HepG2 (cell line): ENCODE measurements around the gene KAZALD1. TPM values are rescaled to one million over a fixed set of nuclear protein-coding genes. Genes with fewer than 3 reads are reported as not detected.

Experiments
- ATAC-seq: fragments of 200-7000 bp; cut with Tn5 transposase; 3 replicates; pipeline ENCODE4 v1.9.1; 2020; ENCODE audit warnings: mild to moderate bottlenecking, moderate library complexity
- BruUV-seq: library from RNA; stranded (reverse); fragments of 400-500 nt; replicated peaks from 2 replicates; lab custom pipeline; 2021; lab: Mats Ljungman, UMichigan
- CTCF ChIA-PET: fragments of 300-600 bp; formaldehyde crosslinking; extraction: SDS; loops from one replicate; lab custom pipeline; 2021; ENCODE audit warnings: low total read pairs, inconsistent platforms, low intra/inter-chr PET ratio; lab: Yijun Ruan, JAX
- POLR2A ChIA-PET: fragments of 350-600 bp; sonication (Branson Sonifier 250); formaldehyde crosslinking; loops from one replicate; lab custom pipeline; 2020; ENCODE audit warnings: antibody characterized with exemption, inconsistent platforms; lab: Yijun Ruan, JAX
- DNase-seq: peaks from one replicate; pipeline ENCODE4 v3.0.0-alpha.2; 2015; ENCODE audit warnings: low spot score
- FAIRE-seq: peaks from 3 replicates; lab custom pipeline; 2011; peaks lifted over from hg19 to GRCh38; lab: Jason Lieb, UNC
- H2AFZ ChIP-seq: one replicate; pipeline ENCODE4 v1.6.1; 2011; ENCODE audit warnings: low read length, inconsistent platforms
- H3K27ac ChIP-seq: fragments of 300-600 bp; 3 replicates; pipeline ENCODE4 v1.8.0; 2011; ENCODE audit warnings: mixed run types, mild to moderate bottlenecking, mixed read lengths, low read length, inconsistent platforms; ENCODE audit not compliant: insufficient read depth; ENCODE audit errors: extremely low read length
- H3K27me3 ChIP-seq, 2 experiments: fragments of 200-600 bp in 1 of 2; 2 replicates in 1 of 2; 3 replicates in 1 of 2; pipeline versions ENCODE4 v1.6.0 to v1.8.0; 2011; ENCODE audit warnings: low read length in 2 of 2, mild to moderate bottlenecking in 2 of 2, moderate library complexity in 2 of 2, inconsistent platforms in 1 of 2; ENCODE audit not compliant: insufficient read depth in 2 of 2, control insufficient read depth in 1 of 2
- H3K36me3 ChIP-seq, 2 experiments: fragments of 200-600 bp in 1 of 2; replicated peaks in 1 of 2; 2 replicates in 1 of 2; 3 replicates in 1 of 2; pipeline versions ENCODE4 v1.5.1 to v1.8.0; 2011; ENCODE audit warnings: low read length in 2 of 2, inconsistent platforms in 1 of 2; ENCODE audit not compliant: insufficient read depth in 2 of 2, control insufficient read depth in 1 of 2
- H3K4me1 ChIP-seq: 2 replicates; pipeline ENCODE4 v1.5.1; 2012; ENCODE audit warnings: low read length, inconsistent platforms; ENCODE audit not compliant: insufficient read depth
- H3K4me2 ChIP-seq: 2 replicates; pipeline ENCODE4 v1.6.0; 2011; ENCODE audit warnings: low read depth, low read length, inconsistent platforms
- H3K4me3 ChIP-seq, 3 experiments: fragments of 200-600 bp in 1 of 3; sonication (generic), shearing (Covaris generic) in 1 of 3; replicated peaks in 1 of 3; 2 replicates each; pipeline ENCODE4 v1.5.1; 2011 to 2016; ENCODE audit warnings: low read length in 3 of 3, inconsistent platforms in 2 of 3, low read depth in 2 of 3, mild to moderate bottlenecking in 2 of 3, control low read depth in 1 of 3, mixed read lengths in 1 of 3; ENCODE audit not compliant: insufficient read depth in 1 of 3
- H3K79me2 ChIP-seq: one replicate; pipeline ENCODE4 v1.6.1; 2011; ENCODE audit warnings: low read length, inconsistent platforms; ENCODE audit not compliant: insufficient read depth
- H3K9ac ChIP-seq: 2 replicates; pipeline ENCODE4 v1.6.0; 2011; ENCODE audit warnings: mild to moderate bottlenecking, low read depth, low read length, inconsistent platforms; ENCODE audit not compliant: insufficient read depth
- H3K9me3 ChIP-seq: 2 replicates; pipeline ENCODE4 v1.5.1; 2012; ENCODE audit warnings: mild to moderate bottlenecking, low read length
- H4K20me1 ChIP-seq: 2 replicates; pipeline ENCODE4 v1.6.0; 2011; ENCODE audit warnings: inconsistent platforms, mild to moderate bottlenecking, low read length, moderate library complexity; ENCODE audit not compliant: insufficient read depth
- HES4 ChIP-seq: sonication (generic); formaldehyde crosslinking; IDR thresholded peaks from 2 replicates; pipeline ENCODE4 v1.9.0; 2021; ENCODE audit warnings: mild to moderate bottlenecking, missing genetic modification reagents, borderline replicate concordance
- HMG20A ChIP-seq: IDR thresholded peaks from 2 replicates; pipeline ENCODE4 v1.6.1; 2016; ENCODE audit warnings: borderline replicate concordance
- HNRNPK ChIP-seq: fragments of 200-400 bp; formaldehyde crosslinking; IDR thresholded peaks from 2 replicates; pipeline ENCODE4 v1.6.1; 2018; ENCODE audit warnings: low read length, low read depth, moderate library complexity, mild to moderate bottlenecking; ENCODE audit not compliant: poor library complexity, severe bottlenecking
- THAP11 ChIP-seq: IDR thresholded peaks from 2 replicates; pipeline ENCODE4 v1.6.1; 2016; ENCODE audit warnings: missing biosample characterization, missing genetic modification reagents
- ZNF280D ChIP-seq: sonication (generic); formaldehyde crosslinking; IDR thresholded peaks from 2 replicates; pipeline ENCODE4 v1.5.1; 2020; ENCODE audit warnings: mild to moderate bottlenecking, missing genetic modification reagents
- ZNF318 ChIP-seq: sonication (generic); formaldehyde crosslinking; IDR thresholded peaks from 2 replicates; pipeline ENCODE4 v1.4.0; 2020; ENCODE audit warnings: mild to moderate bottlenecking, missing genetic modification reagents
- ZNF512 ChIP-seq: sonication (generic); formaldehyde crosslinking; IDR thresholded peaks from 2 replicates; pipeline ENCODE4 v1.4.0; 2020; ENCODE audit warnings: mild to moderate bottlenecking, missing genetic modification reagents
- ZNF616 ChIP-seq: sonication (generic); formaldehyde crosslinking; IDR thresholded peaks from 2 replicates; pipeline ENCODE4 v1.5.0; 2020; ENCODE audit warnings: low read depth, mild to moderate bottlenecking, missing genetic modification reagents
- ZNF737 ChIP-seq: sonication (generic); formaldehyde crosslinking; IDR thresholded peaks from 2 replicates; pipeline ENCODE4 v1.5.0; 2020; ENCODE audit warnings: missing genetic modification reagents, mild to moderate bottlenecking, borderline replicate concordance
- WGBS: methylation state at CpG from one replicate; pipeline ENCODE4 v1.1.6; 2017; ENCODE audit warnings: low lambda C conversion rate; 5-methylcytosine and 5-hydroxymethylcytosine counted together
- in situ Hi-C: cut with HindIII; loops from 2 replicates; pipeline ENCODE4 v1.10.0; 2017; ENCODE audit warnings: low pct_unique_long_range_greater_than_20kb; ENCODE audit not compliant: extremely low pct_ligation_motif_present
- intact Hi-C: fragments of 100-400 bp; cut with micrococcal nuclease; formaldehyde crosslinking; loops from one replicate; pipeline ENCODE4 v1.10.0; 2022; ENCODE audit not compliant: unreplicated experiment
- polyA plus RNA-seq, 8 experiments: library from polyadenylated mRNA; depleted of rRNA in 3 of 8; stranded (reverse) in 7 of 8; unstranded in 1 of 8; fragments of >200 nt; fragmentation: Illumina TruSeq in 4 of 8; extraction: Trizol in 4 of 8; gene quantifications; 2 replicates each; pipeline versions ENCODE4 v1.2.1 to v1.2.3, GENCODE V29; 2011 to 2016; ENCODE audit warnings: low read depth in 4 of 8, missing spikeins in 1 of 8, mixed read lengths in 1 of 8; ENCODE audit not compliant: insufficient read depth in 1 of 8
- total RNA-seq, 5 experiments: library from RNA; depleted of rRNA; stranded (reverse); fragments of >200 nt; fragmentation: Illumina TruSeq; extraction: Trizol; gene quantifications; 2 replicates each; pipeline ENCODE4 v1.2.3, GENCODE V29; 2016; ENCODE audit warnings: low read depth in 1 of 5

The KAZALD1 gene
- total and polyA plus RNA-seq, 2 of the 13 experiments (the other 11 are each of a cell fraction or from before 2014, with no cell fraction given): 16.7 to 27.7 TPM

GRCh38 chr10:101113890-101114403, 52.2 kb downstream of the KAZALD1 start:
- 0% methylated on average over 2 of the region's 2 CpGs for WGBS
- no TSS peak for BruUV-seq
- ChIA-PET POLR2A (interaction anchor here (0.9 to 1.9 kb wide), 5 partner anchors 18 to 380 kb away, joined by 3 to 13 read pairs (median 4); no protein-coding TSS in a partner anchor), CTCF (no interaction called here)
- H3K9ac ChIP-seq: no peak overlapping the region
- H3K4me3 ChIP-seq: no peak overlapping the region
- H3K9me3 ChIP-seq: no peaks in the 10 kb centered on the region
- no peaks in the 10 kb centered on the region for H3K36me3 ChIP-seq
- no peak for ATAC-seq
- H3K27me3 ChIP-seq: peaks cover 0 to 6% of the 10 kb centered on the region in 2 experiments; a peak in 1 of 5 replicates
- peak overlapping the region; percentile 66 for H3K4me2 ChIP-seq
- H2AFZ ChIP-seq: no peak overlapping the region
- H3K4me1 ChIP-seq: peaks cover 49% of the 10 kb centered on the region
- in situ Hi-C loops: no loop called here
- H4K20me1 ChIP-seq: no peaks in the 10 kb centered on the region
- no peak for DNase-seq
- peak overlapping the region; percentile 68 for H3K27ac ChIP-seq
- no peak for FAIRE-seq
- intact Hi-C loops: no loop called here
- H3K79me2 ChIP-seq: no peaks in the 10 kb centered on the region
- no peak for TF ChIP-seq ZNF318 (CRISPR knock-in tag)
- TF ChIP-seq ZNF737 (CRISPR knock-in tag): no peak
- TF ChIP-seq THAP11 (CRISPR knock-in tag): no peak
- TF ChIP-seq HES4 (CRISPR knock-in tag): no peak
- TF ChIP-seq ZNF512 (CRISPR knock-in tag): peak; percentile 92
- TF ChIP-seq HNRNPK: peak; percentile 33
- TF ChIP-seq HMG20A (CRISPR knock-in tag): no peak
- TF ChIP-seq ZNF280D (CRISPR knock-in tag): no peak
- no peak for TF ChIP-seq ZNF616 (CRISPR knock-in tag)
